Kidney (tissue), 14 donors: ENCODE results near the gene C10orf120. TPM values are rescaled to one million over a fixed set of nuclear protein-coding genes. Genes with fewer than 3 reads are reported as not detected.

ENCODE experiments used
- DNase-seq, 5 donors: peaks; one replicate each; pipeline ENCODE4 v3.0.0-alpha.2; 2013 to 2020
- FAIRE-seq: peaks from 2 replicates; lab custom pipeline; 2012; peaks lifted over from hg19 to GRCh38; lab: Jason Lieb, UNC
- H3K27ac ChIP-seq, 2 donors: one replicate each; pipeline ENCODE4 v1.7.0; 2013; ENCODE audit warnings: low read depth in 2 of 2, low read length in 2 of 2, inconsistent platforms in 1 of 2
- H3K27me3 ChIP-seq: one replicate; pipeline ENCODE4 v1.7.1; 2013; ENCODE audit warnings: low read length, inconsistent platforms; ENCODE audit not compliant: control insufficient read depth, insufficient read depth
- H3K36me3 ChIP-seq, 3 donors: one replicate each; pipeline versions ENCODE4 v1.7.0 to v1.7.1; 2013; ENCODE audit warnings: low read length in 3 of 3, control low read depth in 1 of 3, inconsistent platforms in 1 of 3; ENCODE audit not compliant: insufficient read depth in 3 of 3, control insufficient read depth in 2 of 3
- H3K4me1 ChIP-seq, 3 donors: one replicate each; pipeline versions ENCODE4 v1.7.0 to v1.7.1; 2013; ENCODE audit warnings: low read length in 3 of 3, inconsistent platforms in 1 of 3, low read depth in 1 of 3; ENCODE audit not compliant: control insufficient read depth in 2 of 3, insufficient read depth in 2 of 3
- H3K4me3 ChIP-seq, 3 donors: one replicate each; pipeline versions ENCODE4 v1.7.0 to v1.8.1; 2013; ENCODE audit warnings: low read length in 3 of 3, control low read depth in 1 of 3, inconsistent platforms in 1 of 3
- H3K9ac ChIP-seq, 3 donors: one replicate each; pipeline versions ENCODE4 v1.7.0 to v1.7.1; 2013; ENCODE audit warnings: low read length in 3 of 3, control low read depth in 1 of 3, inconsistent platforms in 1 of 3
- H3K9me3 ChIP-seq, 3 donors: one replicate each; pipeline versions ENCODE4 v1.7.0 to v1.7.1; 2013; ENCODE audit warnings: low read length in 3 of 3, control low read depth in 1 of 3, inconsistent platforms in 1 of 3; ENCODE audit not compliant: control insufficient read depth in 2 of 3, insufficient read depth in 1 of 3
- intact Hi-C: fragments of 100-400 bp; cut with DNase I; formaldehyde crosslinking; loops from one replicate; pipeline ENCODE4 v1.11.1; 2022
- polyA plus RNA-seq: library from polyadenylated mRNA; stranded (reverse); fragments of 350-450 nt; fragmentation: Illumina TruSeq; extraction: RNeasy Lipid Tissue Mini Kit (QIAGEN cat#74804); gene quantifications from one replicate; pipeline ENCODE4 v1.2.3, GENCODE V29; 2014; ENCODE audit warnings: low read depth, low replicate concordance; ENCODE audit not compliant: insufficient read depth
- total RNA-seq: library from RNA; stranded (reverse); fragmentation: NEBNext Ultra II Directional; extraction: Animal tissue kit (Norgen Biotek cat#: 25700); gene quantifications from one replicate; pipeline ENCODE4 v1.2.1, GENCODE V29; 2021
- TF ChIP-seq, protein P1 (sequence below): IDR thresholded peaks from 3 replicates; pipeline ENCODE4 v1.5.1; 2012; ENCODE audit warnings: mild to moderate bottlenecking, moderate library complexity, borderline replicate concordance; ENCODE audit not compliant: insufficient read depth; ENCODE audit errors: extremely low read depth
- donor health status: control.
- donor health status: control.
- donor health status: control.
- donor health status: control.
- donor health status: control.
- donor health status: DM: yes; HTN: yes; CAD: no.
- donor health status: Normal renal cell carcinoma (clear cell type).

The C10orf120 gene
- total and polyA plus RNA-seq, 2 donors from 2014 or later: not detected

DNA sequence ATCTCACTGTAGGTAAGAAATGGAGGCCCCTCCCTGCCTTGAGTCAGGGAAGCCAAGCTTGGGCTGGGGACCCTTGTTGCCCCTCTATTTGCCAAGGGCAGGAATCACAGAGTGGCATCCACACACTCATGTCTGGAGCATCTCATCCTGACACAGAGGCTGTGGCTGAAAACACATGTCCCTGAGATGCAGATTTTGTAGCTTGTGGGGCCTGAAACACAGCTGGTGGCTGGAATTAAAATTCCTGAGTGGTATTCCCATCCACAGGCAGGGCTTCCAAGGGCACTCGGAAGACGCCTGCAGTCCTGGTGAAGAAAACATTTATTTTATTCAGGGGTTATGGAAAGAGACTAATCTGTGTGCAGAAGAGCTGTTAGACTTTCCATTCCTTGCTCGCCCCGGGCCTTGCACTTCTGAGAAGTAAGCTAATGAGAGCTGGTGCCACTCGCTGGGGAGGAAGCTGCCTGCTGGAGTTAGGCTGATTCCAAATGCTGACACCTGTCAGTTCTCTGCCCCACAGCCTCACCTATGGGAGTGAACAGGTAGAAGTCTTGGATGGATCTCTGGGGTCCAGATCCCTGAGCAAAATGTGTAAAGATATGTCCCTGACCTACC lies 36.0 kb downstream of the C10orf120 start:
- Histone ChIP-seq H3K27me3 (no peaks in the 10 kb centered on the region), H3K9me3 (no peaks in the 10 kb centered on the region), H3K4me1 (no peaks in the 10 kb centered on the region), H3K36me3 (no peaks in the 10 kb centered on the region), H3K4me3 (no peak overlapping the region), H3K9ac (no peak overlapping the region), H3K27ac (no peak overlapping the region)
- intact Hi-C loops: no loop called here
- FAIRE-seq: no peak
- TF ChIP-seq, protein P1, sequence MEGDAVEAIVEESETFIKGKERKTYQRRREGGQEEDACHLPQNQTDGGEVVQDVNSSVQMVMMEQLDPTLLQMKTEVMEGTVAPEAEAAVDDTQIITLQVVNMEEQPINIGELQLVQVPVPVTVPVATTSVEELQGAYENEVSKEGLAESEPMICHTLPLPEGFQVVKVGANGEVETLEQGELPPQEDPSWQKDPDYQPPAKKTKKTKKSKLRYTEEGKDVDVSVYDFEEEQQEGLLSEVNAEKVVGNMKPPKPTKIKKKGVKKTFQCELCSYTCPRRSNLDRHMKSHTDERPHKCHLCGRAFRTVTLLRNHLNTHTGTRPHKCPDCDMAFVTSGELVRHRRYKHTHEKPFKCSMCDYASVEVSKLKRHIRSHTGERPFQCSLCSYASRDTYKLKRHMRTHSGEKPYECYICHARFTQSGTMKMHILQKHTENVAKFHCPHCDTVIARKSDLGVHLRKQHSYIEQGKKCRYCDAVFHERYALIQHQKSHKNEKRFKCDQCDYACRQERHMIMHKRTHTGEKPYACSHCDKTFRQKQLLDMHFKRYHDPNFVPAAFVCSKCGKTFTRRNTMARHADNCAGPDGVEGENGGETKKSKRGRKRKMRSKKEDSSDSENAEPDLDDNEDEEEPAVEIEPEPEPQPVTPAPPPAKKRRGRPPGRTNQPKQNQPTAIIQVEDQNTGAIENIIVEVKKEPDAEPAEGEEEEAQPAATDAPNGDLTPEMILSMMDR: no peak
- DNase-seq: no peak

DNA sequence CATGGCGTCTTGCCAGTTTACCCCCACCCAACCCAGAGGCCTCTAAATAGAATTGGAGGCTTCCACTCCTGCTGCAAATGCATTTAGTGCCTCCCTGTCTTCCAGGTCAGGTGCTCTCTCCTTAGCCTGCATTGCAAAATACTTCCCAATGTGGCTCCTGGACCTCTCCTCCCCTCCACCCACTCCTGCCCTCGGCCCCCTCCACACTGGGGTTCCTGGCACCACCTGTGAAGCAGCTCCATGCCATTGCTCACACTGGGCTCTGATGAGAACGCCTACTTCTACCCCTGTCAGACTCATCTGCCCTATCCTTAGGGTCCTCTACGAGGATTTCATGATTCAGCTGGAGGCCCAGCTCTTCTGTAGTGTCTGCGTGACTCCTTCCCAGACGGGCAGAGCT lies 37.4 kb downstream of the C10orf120 start:
- no peaks in the 10 kb centered on the region for H3K36me3 ChIP-seq
- intact Hi-C loops: no loop called here
- no peaks in the 10 kb centered on the region for H3K4me1 ChIP-seq
- no peak for DNase-seq
- H3K9me3 ChIP-seq: no peaks in the 10 kb centered on the region
- no peaks in the 10 kb centered on the region for H3K27me3 ChIP-seq
- TF ChIP-seq, protein P1: no peak
- FAIRE-seq: no peak
- H3K9ac ChIP-seq: no peak overlapping the region
- no peak overlapping the region for H3K4me3 ChIP-seq
- no peak overlapping the region for H3K27ac ChIP-seq

DNA sequence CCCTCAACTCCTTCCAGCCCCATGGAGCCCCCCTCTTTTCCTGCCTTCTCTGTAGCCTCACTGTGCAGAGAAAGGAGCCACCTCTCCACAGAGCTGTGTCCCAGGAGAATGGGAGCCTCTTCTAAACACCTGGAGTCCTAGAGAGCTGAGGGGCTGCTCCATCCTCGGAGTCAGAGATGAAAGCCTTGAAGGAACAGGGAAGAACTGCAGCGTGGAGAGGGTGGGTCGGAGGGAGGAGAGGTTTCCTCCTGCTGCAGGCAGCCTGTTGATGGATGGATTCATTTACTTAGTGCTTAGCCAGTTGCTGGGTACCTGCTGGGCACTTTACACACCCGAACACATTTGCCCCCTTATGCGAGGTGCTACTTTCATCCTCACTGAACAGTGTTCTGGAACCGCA lies 39.0 kb downstream of the C10orf120 start:
- FAIRE-seq (no peak), DNase-seq (no peak)
- Histone ChIP-seq H3K36me3 (no peaks in the 10 kb centered on the region), H3K9ac (no peak overlapping the region), H3K27me3 (no peaks in the 10 kb centered on the region), H3K4me3 (no peak overlapping the region), H3K4me1 (no peaks in the 10 kb centered on the region), H3K9me3 (no peaks in the 10 kb centered on the region), H3K27ac (no peak overlapping the region)
- TF ChIP-seq, protein P1: no peak
- intact Hi-C loops: no loop called here

DNA sequence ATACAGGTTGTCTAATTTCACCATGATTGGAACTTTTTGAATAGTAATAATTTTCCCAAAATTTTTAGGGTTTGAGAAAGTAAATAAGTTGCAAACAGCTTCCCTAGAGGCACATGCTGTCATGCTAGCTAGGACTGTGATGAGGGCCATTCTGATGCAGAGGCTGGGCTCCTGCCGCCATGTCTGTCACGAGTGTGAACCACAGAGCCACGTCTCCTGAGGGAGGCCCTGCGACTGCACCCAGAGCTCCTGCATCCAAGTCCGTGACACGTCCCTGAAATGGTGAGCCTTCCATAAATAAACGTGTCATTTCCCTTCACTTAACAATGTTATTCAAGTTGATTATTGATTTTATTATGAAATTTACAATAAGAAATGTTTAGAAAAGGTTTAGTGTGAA lies 40.0 kb downstream of the C10orf120 start:
- H3K9me3 ChIP-seq: no peaks in the 10 kb centered on the region
- H3K27me3 ChIP-seq: no peaks in the 10 kb centered on the region
- H3K27ac ChIP-seq: no peak overlapping the region
- DNase-seq: no peak
- no peak overlapping the region for H3K4me3 ChIP-seq
- H3K9ac ChIP-seq: no peak overlapping the region
- TF ChIP-seq, protein P1: no peak
- intact Hi-C loops: no loop called here
- H3K36me3 ChIP-seq: no peaks in the 10 kb centered on the region
- H3K4me1 ChIP-seq: no peaks in the 10 kb centered on the region
- FAIRE-seq: no peak
